Vagina (tissue), 2 donors: ENCODE measurements around the gene NCF4. TPM values are rescaled to one million over a fixed set of nuclear protein-coding genes. Genes with fewer than 3 reads are reported as not detected.

Source experiments
- DNase-seq, 2 donors: peaks; one replicate each; pipeline ENCODE4 v3.0.0-alpha.2; 2017; ENCODE audit errors: extremely low spot score in 2 of 2
- H3K27ac ChIP-seq: fragments of 200-600 bp; sonication (generic); one replicate; pipeline ENCODE4 v1.5.1; 2019
- H3K27me3 ChIP-seq: fragments of 200-600 bp; sonication (generic); one replicate; pipeline ENCODE4 v1.5.1; 2019
- H3K36me3 ChIP-seq, 2 donors: fragments of 200-600 bp; sonication (generic); one replicate each; pipeline ENCODE4 v1.5.1; 2017 to 2019
- H3K4me1 ChIP-seq: fragments of 200-600 bp; sonication (generic); one replicate; pipeline ENCODE4 v1.5.1; 2019
- H3K4me3 ChIP-seq, 2 donors: fragments of 200-600 bp; sonication (generic); 1 replicate in 1 of 2; 2 replicates in 1 of 2; pipeline ENCODE4 v1.5.1; 2016 to 2019
- H3K9me3 ChIP-seq: fragments of 200-600 bp; sonication (generic); one replicate; pipeline ENCODE4 v1.5.1; 2019
- POLR2A ChIP-seq, 2 donors: fragments of 450-650 bp; IDR thresholded peaks; one replicate each; pipeline ENCODE4 v1.6.1; 2017; ENCODE audit warnings: antibody characterized with exemption in 2 of 2, mild to moderate bottlenecking in 2 of 2, moderate library complexity in 2 of 2
- POLR2AphosphoS5 ChIP-seq, 2 donors: sonication (generic); formaldehyde crosslinking; IDR thresholded peaks; one replicate each; pipeline ENCODE4 v1.9.0; 2017; ENCODE audit warnings: antibody characterized with exemption in 2 of 2, mild to moderate bottlenecking in 2 of 2, low read depth in 1 of 2; ENCODE audit not compliant: insufficient read depth in 1 of 2
- intact Hi-C: fragments of 100-400 bp; cut with DNase I; formaldehyde crosslinking; loops from one replicate; pipeline ENCODE4 v1.15.1; 2023
- total RNA-seq: library from RNA; depleted of rRNA; stranded (reverse); fragments of >200 nt; gene quantifications from one replicate; pipeline ENCODE4 v1.2.3, GENCODE V29; 2016
- TF ChIP-seq, protein P1 (sequence below), 3 experiments: fragments of 450-650 bp in 2 of 3; fragments of 200-600 bp in 1 of 3; sonication (generic) in 1 of 3; IDR thresholded peaks; one replicate each; pipeline ENCODE4 v1.5.1; 2017 to 2019; ENCODE audit warnings: antibody characterized with exemption in 3 of 3, mild to moderate bottlenecking in 2 of 3, moderate library complexity in 2 of 3

Gene NCF4
- total RNA-seq, 1 donor from 2014 or later = 37.6 TPM

DNA sequence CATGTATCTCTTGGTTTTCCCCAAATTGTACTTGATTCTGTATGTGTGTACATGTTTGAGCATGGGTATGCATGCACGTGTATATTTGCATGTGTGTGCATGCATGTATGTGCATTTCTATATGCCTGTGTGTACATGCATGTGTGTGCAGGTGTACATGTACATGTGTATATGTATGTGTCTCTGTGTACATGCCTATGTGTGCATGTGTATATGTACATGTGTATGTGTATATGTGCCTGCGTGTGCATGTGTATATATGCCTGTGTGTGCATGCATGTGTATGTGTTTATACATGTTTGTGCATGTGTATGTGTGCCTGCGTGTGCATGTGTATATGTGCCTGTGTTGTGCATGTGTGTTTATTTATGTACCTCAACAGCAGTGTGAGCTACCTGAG lies 5.3 kb upstream of the NCF4 start:
- no peak overlapping the region for H3K27ac ChIP-seq
- TF ChIP-seq POLR2AphosphoS5 (IDR thresholded peaks at IDR 0.05; ENCODE audit: insufficient read depth in 1 of 2, low read depth in 1 of 2) (no peak), POLR2A (IDR thresholded peaks at IDR 0.05) (no peak)
- TF ChIP-seq, protein P1, sequence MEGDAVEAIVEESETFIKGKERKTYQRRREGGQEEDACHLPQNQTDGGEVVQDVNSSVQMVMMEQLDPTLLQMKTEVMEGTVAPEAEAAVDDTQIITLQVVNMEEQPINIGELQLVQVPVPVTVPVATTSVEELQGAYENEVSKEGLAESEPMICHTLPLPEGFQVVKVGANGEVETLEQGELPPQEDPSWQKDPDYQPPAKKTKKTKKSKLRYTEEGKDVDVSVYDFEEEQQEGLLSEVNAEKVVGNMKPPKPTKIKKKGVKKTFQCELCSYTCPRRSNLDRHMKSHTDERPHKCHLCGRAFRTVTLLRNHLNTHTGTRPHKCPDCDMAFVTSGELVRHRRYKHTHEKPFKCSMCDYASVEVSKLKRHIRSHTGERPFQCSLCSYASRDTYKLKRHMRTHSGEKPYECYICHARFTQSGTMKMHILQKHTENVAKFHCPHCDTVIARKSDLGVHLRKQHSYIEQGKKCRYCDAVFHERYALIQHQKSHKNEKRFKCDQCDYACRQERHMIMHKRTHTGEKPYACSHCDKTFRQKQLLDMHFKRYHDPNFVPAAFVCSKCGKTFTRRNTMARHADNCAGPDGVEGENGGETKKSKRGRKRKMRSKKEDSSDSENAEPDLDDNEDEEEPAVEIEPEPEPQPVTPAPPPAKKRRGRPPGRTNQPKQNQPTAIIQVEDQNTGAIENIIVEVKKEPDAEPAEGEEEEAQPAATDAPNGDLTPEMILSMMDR (IDR thresholded peaks at IDR 0.05) = no peak
- intact Hi-C loops = no loop called here
- H3K9me3 ChIP-seq = no peaks in the 10 kb centered on the region
- H3K4me1 ChIP-seq = peaks cover 17% of the 10 kb centered on the region
- no peaks in the 10 kb centered on the region for H3K36me3 ChIP-seq
- no peaks in the 10 kb centered on the region for H3K27me3 ChIP-seq
- H3K4me3 ChIP-seq = no peak overlapping the region
- DNase-seq = no peak

DNA sequence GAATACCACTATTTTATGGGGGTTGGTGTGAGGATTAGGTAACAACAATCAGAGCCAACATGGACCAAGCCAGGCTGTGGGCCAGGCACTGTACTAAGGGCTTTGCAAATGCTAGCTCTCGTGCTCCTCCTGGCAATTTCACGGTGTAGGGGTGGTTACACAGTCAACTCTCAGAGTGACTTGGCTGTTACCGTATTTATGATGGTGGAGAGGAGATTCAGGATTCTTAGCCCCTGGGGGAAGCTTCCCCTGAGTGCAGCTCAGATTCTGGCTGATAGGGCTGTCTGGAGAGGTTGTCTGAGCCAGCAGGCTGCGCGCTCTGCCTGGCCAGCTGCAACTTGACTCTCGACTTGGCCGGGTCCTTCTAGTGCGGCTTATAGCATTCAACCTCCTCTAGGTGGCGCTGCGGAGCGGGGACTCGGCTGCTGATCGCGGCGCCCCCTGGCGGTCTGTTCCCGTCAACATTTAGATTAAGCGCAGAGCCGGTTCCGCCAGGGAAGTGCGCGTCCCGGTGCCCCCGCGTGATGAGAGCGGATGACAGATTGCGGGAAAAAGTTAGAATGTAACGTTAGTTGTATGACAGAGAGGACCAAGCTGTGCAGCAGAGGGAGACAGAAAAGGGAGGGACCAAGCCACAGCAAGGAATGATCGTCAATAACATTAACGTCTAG lies 4.5 kb upstream of the NCF4 start:
- no peak overlapping the region for H3K4me3 ChIP-seq
- no peaks in the 10 kb centered on the region for H3K27me3 ChIP-seq
- intact Hi-C loops = no loop called here

DNA sequence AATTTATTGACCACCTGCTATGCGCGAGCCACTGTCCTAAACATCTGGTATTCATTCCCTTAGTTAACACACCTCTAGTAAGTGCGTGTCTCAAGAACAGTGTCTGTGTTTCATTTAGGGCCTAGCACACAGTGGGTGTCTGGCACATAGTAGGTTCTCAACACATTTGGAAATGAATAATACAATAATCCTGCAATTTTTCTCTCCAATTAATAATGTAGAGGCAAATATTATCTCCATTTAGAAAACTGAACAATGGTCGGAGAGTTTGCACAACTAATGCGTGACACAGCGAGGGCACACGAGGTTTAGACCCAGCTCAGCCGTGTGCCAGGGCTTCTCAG lies 4.0 kb upstream of the NCF4 start:
- no peaks in the 10 kb centered on the region for H3K27me3 ChIP-seq
- intact Hi-C loops = no loop called here
- H3K4me3 ChIP-seq = no peak overlapping the region
- H3K36me3 ChIP-seq = no peaks in the 10 kb centered on the region
- TF ChIP-seq POLR2A (IDR thresholded peaks at IDR 0.05) (no peak), POLR2AphosphoS5 (IDR thresholded peaks at IDR 0.05; ENCODE audit: insufficient read depth in 1 of 2, low read depth in 1 of 2) (no peak)
- TF ChIP-seq, protein P1 (IDR thresholded peaks at IDR 0.05) = no peak
- no peaks in the 10 kb centered on the region for H3K9me3 ChIP-seq
- H3K4me1 ChIP-seq = peaks cover 24% of the 10 kb centered on the region
- no peak overlapping the region for H3K27ac ChIP-seq
- DNase-seq = no peak

More for the DNA sequence above, 4.5 kb upstream of the NCF4 start:
- no peaks in the 10 kb centered on the region for H3K9me3 ChIP-seq
- H3K27ac ChIP-seq = no peak overlapping the region
- TF ChIP-seq, protein P1 (IDR thresholded peaks at IDR 0.05) = peak; percentile 90 to 99 (median 97)
- TF ChIP-seq POLR2AphosphoS5 (IDR thresholded peaks at IDR 0.05; ENCODE audit: insufficient read depth in 1 of 2, low read depth in 1 of 2) (peak; percentile 41 to 79), POLR2A (IDR thresholded peaks at IDR 0.05) (no peak)
- H3K4me1 ChIP-seq = peaks cover 24% of the 10 kb centered on the region
- H3K36me3 ChIP-seq = no peaks in the 10 kb centered on the region
- DNase-seq = no peak

DNA sequence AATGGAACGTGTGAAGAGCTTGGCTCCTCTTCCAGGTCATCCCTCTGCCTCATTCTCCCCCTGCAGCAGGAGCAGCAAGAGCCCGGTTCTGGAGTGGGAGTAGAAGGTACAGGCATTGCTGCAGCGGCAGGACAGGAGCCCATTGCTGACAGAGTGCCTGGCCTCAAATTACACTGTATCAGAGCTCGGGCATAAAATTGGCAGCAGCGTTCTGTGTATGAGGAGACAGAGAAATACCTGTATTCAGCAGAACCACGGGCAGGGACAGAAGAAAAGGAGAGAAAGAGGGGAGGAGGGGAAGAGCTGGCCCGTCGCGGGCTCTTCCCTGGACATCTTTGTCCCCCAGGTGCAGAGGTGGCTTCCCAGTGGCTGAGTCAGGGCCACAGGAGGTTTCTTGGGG lies 2.6 kb upstream of the NCF4 start:
- DNase-seq = no peak
- Histone ChIP-seq H3K4me3 (no peak overlapping the region), H3K9me3 (no peaks in the 10 kb centered on the region), H3K4me1 (peaks cover 24% of the 10 kb centered on the region), H3K36me3 (no peaks in the 10 kb centered on the region), H3K27ac (no peak overlapping the region), H3K27me3 (no peaks in the 10 kb centered on the region)
- intact Hi-C loops = no loop called here
- TF ChIP-seq, protein P1 (IDR thresholded peaks at IDR 0.05) = no peak
- no peak for TF ChIP-seq POLR2AphosphoS5 (IDR thresholded peaks at IDR 0.05; ENCODE audit: insufficient read depth in 1 of 2, low read depth in 1 of 2)
- no peak for TF ChIP-seq POLR2A (IDR thresholded peaks at IDR 0.05)

DNA sequence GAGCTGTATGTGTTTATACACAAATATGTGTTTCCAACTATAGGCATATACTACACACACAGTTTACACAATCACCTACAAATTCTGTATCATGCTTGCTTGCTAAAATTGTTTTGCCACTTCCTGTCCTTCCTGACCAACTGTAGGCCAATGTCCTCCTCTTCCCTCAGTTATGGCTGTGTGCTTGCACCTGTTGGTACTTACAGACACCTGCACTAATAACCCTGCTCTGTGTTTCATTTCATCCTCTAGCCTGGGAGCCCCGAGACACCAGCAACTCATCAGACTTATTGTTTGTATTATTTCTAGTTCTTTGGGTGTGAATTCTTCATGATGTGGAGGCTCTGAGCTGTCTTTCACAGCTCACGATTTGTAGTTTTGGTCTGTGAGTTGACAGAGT lies 1.8 kb upstream of the NCF4 start:
- intact Hi-C loops = no loop called here
- no peak for DNase-seq
- H3K4me1 ChIP-seq = peaks cover 20% of the 10 kb centered on the region
- no peak for TF ChIP-seq POLR2AphosphoS5 (IDR thresholded peaks at IDR 0.05; ENCODE audit: insufficient read depth in 1 of 2, low read depth in 1 of 2)
- no peak for TF ChIP-seq POLR2A (IDR thresholded peaks at IDR 0.05)
- TF ChIP-seq, protein P1 (IDR thresholded peaks at IDR 0.05) = no peak
- H3K36me3 ChIP-seq = no peaks in the 10 kb centered on the region
- H3K27me3 ChIP-seq = no peaks in the 10 kb centered on the region
- H3K27ac ChIP-seq = no peak overlapping the region
- H3K4me3 ChIP-seq = no peak overlapping the region
- no peaks in the 10 kb centered on the region for H3K9me3 ChIP-seq
